H7 (cell line): ENCODE data around the gene ATP10B. TPM values are rescaled to one million over a fixed set of nuclear protein-coding genes. Genes with fewer than 3 reads are reported as not detected.

ENCODE experiments used
- DNase-seq: peaks from one replicate; pipeline ENCODE4 v3.0.0; 2012
- H3K27me3 ChIP-seq: 2 replicates; pipeline ENCODE4 v1.6.0; 2011; ENCODE audit warnings: mild to moderate bottlenecking, low read length; ENCODE audit not compliant: control insufficient read depth, insufficient read depth
- H3K36me3 ChIP-seq: replicated peaks from 2 replicates; pipeline ENCODE4 v1.5.1; 2011; ENCODE audit warnings: low read length; ENCODE audit not compliant: control insufficient read depth, insufficient read depth
- H3K4me3 ChIP-seq: 2 replicates; pipeline ENCODE4 v1.5.1; 2011; ENCODE audit warnings: low read depth, mild to moderate bottlenecking, control low read depth, low read length, moderate library complexity; ENCODE audit not compliant: insufficient read depth
- total RNA-seq: library from RNA; depleted of rRNA; stranded (reverse); fragments of >200 nt; shearing (Covaris generic); gene quantifications from 2 replicates; pipeline ENCODE4 v1.2.3, GENCODE V29; 2014

Gene ATP10B
- total RNA-seq, 1 experiment from 2014 or later = 0.03 TPM

GRCh38 chr5:160537940-160538339 is 314.1 kb downstream of the ATP10B start:
- Histone ChIP-seq H3K36me3 (no peaks in the 10 kb centered on the region), H3K4me3 (no peak overlapping the region), H3K27me3 (no peaks in the 10 kb centered on the region)
- DNase-seq = no peak

- no peak for DNase-seq
- H3K4me3 ChIP-seq = no peak overlapping the region
- no peaks in the 10 kb centered on the region for H3K27me3 ChIP-seq
- H3K36me3 ChIP-seq = no peaks in the 10 kb centered on the region
Measured at GRCh38 chr5:160537116-160537515, 314.9 kb downstream of the ATP10B start.

- Histone ChIP-seq H3K4me3 (no peak overlapping the region), H3K27me3 (no peaks in the 10 kb centered on the region), H3K36me3 (no peaks in the 10 kb centered on the region)
- no peak for DNase-seq
Measured at GRCh38 chr5:160534914-160535313, 317.1 kb downstream of the ATP10B start.

- no peaks in the 10 kb centered on the region for H3K36me3 ChIP-seq
- DNase-seq = no peak
- no peak overlapping the region for H3K4me3 ChIP-seq
- no peaks in the 10 kb centered on the region for H3K27me3 ChIP-seq
Measured at GRCh38 chr5:160534125-160534524, 317.9 kb downstream of the ATP10B start.

GRCh38 chr5:160525471-160526261 is 326.3 kb downstream of the ATP10B start:
- Histone ChIP-seq H3K4me3 (no peak overlapping the region), H3K36me3 (no peaks in the 10 kb centered on the region), H3K27me3 (no peaks in the 10 kb centered on the region)
- no peak for DNase-seq

- DNase-seq = no peak
- H3K27me3 ChIP-seq = no peaks in the 10 kb centered on the region
- no peak overlapping the region for H3K4me3 ChIP-seq
- no peaks in the 10 kb centered on the region for H3K36me3 ChIP-seq
Measured at GRCh38 chr5:160524827-160525226, 327.2 kb downstream of the ATP10B start.

- no peak for DNase-seq
- Histone ChIP-seq H3K27me3 (no peaks in the 10 kb centered on the region), H3K36me3 (no peaks in the 10 kb centered on the region), H3K4me3 (no peak overlapping the region)
Measured at GRCh38 chr5:160523502-160524163, 328.4 kb downstream of the ATP10B start.

- no peak for DNase-seq
- H3K27me3 ChIP-seq = no peaks in the 10 kb centered on the region
- H3K36me3 ChIP-seq = no peaks in the 10 kb centered on the region
- no peak overlapping the region for H3K4me3 ChIP-seq
Measured at GRCh38 chr5:160521392-160521663, 330.7 kb downstream of the ATP10B start.

- H3K36me3 ChIP-seq = no peaks in the 10 kb centered on the region
- DNase-seq = no peak
- no peak overlapping the region for H3K4me3 ChIP-seq
- no peaks in the 10 kb centered on the region for H3K27me3 ChIP-seq
Measured at GRCh38 chr5:160520609-160521391, 331.2 kb downstream of the ATP10B start.

- no peak overlapping the region for H3K4me3 ChIP-seq
- no peak for DNase-seq
Measured at GRCh38 chr5:160516696-160517530, 335.1 kb downstream of the ATP10B start.

GRCh38 chr5:160514866-160515265 is 337.1 kb downstream of the ATP10B start:
- DNase-seq = no peak
- Histone ChIP-seq H3K4me3 (no peak overlapping the region), H3K27me3 (no peaks in the 10 kb centered on the region), H3K36me3 (no peaks in the 10 kb centered on the region)

More at GRCh38 chr5:160516696-160517530, 335.1 kb downstream of the ATP10B start:
- Histone ChIP-seq H3K36me3 (no peaks in the 10 kb centered on the region), H3K27me3 (no peaks in the 10 kb centered on the region)

GRCh38 chr5:160514191-160514590 is 337.8 kb downstream of the ATP10B start:
- no peak for DNase-seq
- H3K27me3 ChIP-seq = no peaks in the 10 kb centered on the region
- no peak overlapping the region for H3K4me3 ChIP-seq
- no peaks in the 10 kb centered on the region for H3K36me3 ChIP-seq

GRCh38 chr5:160513485-160513884 is 338.5 kb downstream of the ATP10B start:
- no peak for DNase-seq
- no peaks in the 10 kb centered on the region for H3K27me3 ChIP-seq
- H3K4me3 ChIP-seq = no peak overlapping the region
- H3K36me3 ChIP-seq = no peaks in the 10 kb centered on the region
